ENCODE data around the gene HHATL.

GRCh38 chr3:42674146-42674545 is 28.5 kb downstream of the HHATL start:
- no peak for TF ChIP-seq CTCF (conservative IDR thresholded peaks at IDR 0.05)
- no peak for TF ChIP-seq ZFX (IDR thresholded peaks at IDR 0.05)
